GM23248 (cell line): ENCODE data around the gene SKAP2.

ENCODE experiments used
- EZH2 ChIP-seq: fragments of 200-600 bp; sonication (generic); IDR thresholded peaks from 2 replicates; pipeline ENCODE4 v1.6.1; 2018; ENCODE audit warnings: antibody characterized with exemption, mild to moderate bottlenecking; ENCODE audit not compliant: insufficient read depth, poor library complexity, severe bottlenecking
- EZH2phosphoT487 ChIP-seq: fragments of 200-600 bp; sonication (generic); IDR thresholded peaks from 2 replicates; pipeline ENCODE4 v1.6.1; 2018; ENCODE audit warnings: antibody characterized with exemption, moderate library complexity, mild to moderate bottlenecking, low read depth; ENCODE audit not compliant: insufficient read depth

GRCh38 chr7:26857170-26857505, 7.3 kb downstream of the SKAP2 start:
- TF ChIP-seq EZH2phosphoT487 (no peak), EZH2 (no peak)
